K562 (cell line): ENCODE results near the gene MYOZ1. TPM values are rescaled to one million over a fixed set of nuclear protein-coding genes. Genes with fewer than 3 reads are reported as not detected.
A peak's percentile ranks its signal among the peaks of the same experiment; 100 is the strongest.

Source experiments
- JUN ChIP-seq, 2 experiments: sonication (generic) in 1 of 2; formaldehyde crosslinking in 1 of 2; IDR thresholded peaks; 2 replicates each; pipeline versions ENCODE4 v1.6.1 to v1.8.0; 2012 to 2022; ENCODE audit warnings: borderline replicate concordance in 2 of 2, mild to moderate bottlenecking in 2 of 2, improper control_type of control experiment in 1 of 2, low read depth in 1 of 2, low read length in 1 of 2, missing genetic modification reagents in 1 of 2
- RHOXF2B ChIP-seq: fragments of 250-450 bp; sonication (Bioruptor Pico); conservative IDR thresholded peaks from 2 replicates; pipeline ENCODE4 v1.5.1; 2021
- TAL1 ChIP-seq: fragments of 450-650 bp; IDR thresholded peaks from 2 replicates; pipeline ENCODE4 v1.6.1; 2016; ENCODE audit warnings: mild to moderate bottlenecking
- polyA plus RNA-seq, 8 experiments: library from polyadenylated mRNA; depleted of rRNA in 4 of 8; stranded (reverse) in 5 of 8; unstranded in 3 of 8; fragments of >200 nt; fragmentation: Nextera tagmentation in 2 of 8; fragmentation: Illumina TruSeq in 1 of 8; extraction: Ambion mirVana in 2 of 8; extraction: Trizol in 1 of 8; gene quantifications; 2 replicates each; pipeline versions ENCODE4 v1.2.1 to v1.2.3, GENCODE V29; 2011 to 2014; ENCODE audit warnings: inconsistent platforms in 1 of 8, missing spikeins in 1 of 8
- total RNA-seq, 7 experiments: library from RNA; depleted of rRNA in 6 of 7; stranded (reverse); fragments of >200 nt in 6 of 7; fragmentation: Illumina TruSeq in 2 of 7; extraction: Trizol in 2 of 7; gene quantifications; 2 replicates each; pipeline versions ENCODE4 v1.2.1 to v1.2.3, GENCODE V29; 2011 to 2021; ENCODE audit warnings: low replicate concordance in 1 of 7
- TF ChIP-seq, protein P1 (sequence below), 2 experiments: fragments of 450-650 bp in 1 of 2; sonication (generic) in 1 of 2; formaldehyde crosslinking in 1 of 2; IDR thresholded peaks in 1 of 2; conservative IDR thresholded peaks in 1 of 2; 2 replicates each; pipeline versions ENCODE4 v1.6.1 to v1.8.1; 2016 to 2023; ENCODE audit warnings: mild to moderate bottlenecking in 2 of 2, moderate library complexity in 2 of 2, inconsistent platforms in 1 of 2, missing genetic modification reagents in 1 of 2
- TF ChIP-seq, protein P2 (sequence below): fragments of 450-650 bp; formaldehyde crosslinking; IDR thresholded peaks from 2 replicates; pipeline ENCODE4 v1.4.0; 2022; ENCODE audit warnings: missing genetic modification characterization

The MYOZ1 gene
- total and polyA plus RNA-seq, 9 of the 15 experiments (the other 6 are each of a cell fraction or from before 2014, with no cell fraction given), result 0.03 to 0.18 (median 0.07) TPM; not detected in 5

DNA sequence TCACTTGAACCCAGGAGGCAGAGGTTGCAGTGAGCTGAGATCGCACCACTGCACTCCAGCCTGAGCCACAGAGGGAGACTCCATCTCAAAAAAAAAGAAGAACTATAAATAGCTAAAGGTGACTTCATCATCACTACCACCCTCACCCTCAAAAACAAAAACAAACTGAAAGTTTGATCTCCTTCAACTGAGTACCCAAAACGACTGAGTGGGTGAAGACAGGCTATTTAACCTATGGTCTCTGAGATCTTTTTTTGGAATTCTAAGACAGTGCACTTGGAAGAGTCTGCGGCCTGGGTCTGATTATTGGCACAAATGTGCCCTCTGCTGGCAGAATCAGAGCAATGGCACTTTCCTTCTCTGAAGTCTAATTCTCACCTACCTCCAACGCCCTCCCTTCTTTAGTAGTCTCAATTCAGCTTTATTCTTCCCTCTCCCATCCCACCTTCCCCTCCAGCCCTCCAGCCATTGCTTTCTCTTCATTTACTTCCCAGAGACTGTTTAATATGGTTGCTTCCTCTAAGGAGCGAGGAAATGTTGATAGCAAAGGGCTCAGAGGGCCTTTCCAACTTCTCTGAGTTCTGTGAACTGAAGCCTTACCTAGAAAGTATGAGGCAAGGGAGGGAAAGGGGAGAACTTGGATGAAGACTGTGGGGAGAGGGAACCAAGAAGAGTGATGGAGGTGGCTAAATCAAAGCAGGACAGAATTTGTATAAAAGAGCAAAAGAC is 2.9 kb upstream of the MYOZ1 start (continued):
- TF ChIP-seq, protein P1, sequence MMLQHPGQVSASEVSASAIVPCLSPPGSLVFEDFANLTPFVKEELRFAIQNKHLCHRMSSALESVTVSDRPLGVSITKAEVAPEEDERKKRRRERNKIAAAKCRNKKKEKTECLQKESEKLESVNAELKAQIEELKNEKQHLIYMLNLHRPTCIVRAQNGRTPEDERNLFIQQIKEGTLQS (IDR thresholded peaks at IDR 0.05), result peak; percentile 73
- TF ChIP-seq, protein P1 (CRISPR knock-in tag; conservative IDR thresholded peaks at IDR 0.05), result no peak; the same call in 1 of the 2 replicates
- TF ChIP-seq, protein P2, sequence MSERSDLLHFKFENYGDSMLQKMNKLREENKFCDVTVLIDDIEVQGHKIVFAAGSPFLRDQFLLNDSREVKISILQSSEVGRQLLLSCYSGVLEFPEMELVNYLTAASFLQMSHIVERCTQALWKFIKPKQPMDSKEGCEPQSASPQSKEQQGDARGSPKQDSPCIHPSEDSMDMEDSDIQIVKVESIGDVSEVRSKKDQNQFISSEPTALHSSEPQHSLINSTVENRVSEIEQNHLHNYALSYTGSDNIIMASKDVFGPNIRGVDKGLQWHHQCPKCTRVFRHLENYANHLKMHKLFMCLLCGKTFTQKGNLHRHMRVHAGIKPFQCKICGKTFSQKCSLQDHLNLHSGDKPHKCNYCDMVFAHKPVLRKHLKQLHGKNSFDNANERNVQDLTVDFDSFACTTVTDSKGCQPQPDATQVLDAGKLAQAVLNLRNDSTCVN (CRISPR knock-in tag), result 0 out of 2 replicates have a peak, but pooled peaks have one; percentile 59
- TF ChIP-seq RHOXF2B (CRISPR knock-in tag) (no peak), JUN (IDR thresholded peaks at IDR 0.05; ENCODE audit: borderline replicate concordance, low read depth, low read length) (no peak), JUN (CRISPR knock-in tag; IDR thresholded peaks at IDR 0.05; ENCODE audit: borderline replicate concordance) (peak; percentile 67; the same call in 1 of the 2 replicates), TAL1 (no peak)
